CD8-positive, alpha-beta memory T cell (primary cell): ENCODE data around the gene GPR35. TPM values are rescaled to one million over a fixed set of nuclear protein-coding genes. Genes with fewer than 3 reads are reported as not detected.

Experiments
- CTCF ChIA-PET: fragments of 350-600 bp; sonication (Branson Sonifier 250); formaldehyde crosslinking; loops from one replicate; lab custom pipeline; 2021; ENCODE audit warnings: antibody characterized with exemption; lab: Charles Lee
- POLR2A ChIA-PET: fragments of 350-600 bp; sonication (Branson Sonifier 250); formaldehyde crosslinking; loops from one replicate; lab custom pipeline; 2021; ENCODE audit warnings: antibody characterized with exemption; lab: Charles Lee
- DNase-seq, 5 donors: peaks; one replicate each; pipeline versions ENCODE4 v3.0.0 to v3.0.0-alpha.2; 2020 to 2022; ENCODE audit warnings: mixed read lengths in 1 of 5
- H3K27ac ChIP-seq: one replicate; pipeline ENCODE4 v1.7.0; 2013; ENCODE audit warnings: low read depth, mild to moderate bottlenecking, low read length, moderate library complexity
- H3K27me3 ChIP-seq: 2 replicates; pipeline ENCODE4 v1.7.0; 2013; ENCODE audit warnings: low read length, mild to moderate bottlenecking; ENCODE audit not compliant: insufficient read depth, poor library complexity, severe bottlenecking
- H3K36me3 ChIP-seq: 2 replicates; pipeline ENCODE4 v1.7.0; 2013; ENCODE audit warnings: mild to moderate bottlenecking, low read length, moderate library complexity; ENCODE audit not compliant: insufficient read depth
- H3K4me1 ChIP-seq: 2 replicates; pipeline ENCODE4 v1.7.0; 2013; ENCODE audit warnings: mild to moderate bottlenecking, low read length, moderate library complexity; ENCODE audit not compliant: insufficient read depth
- H3K4me3 ChIP-seq: 2 replicates; pipeline ENCODE4 v1.7.0; 2013; ENCODE audit warnings: mild to moderate bottlenecking, low read length
- H3K9me3 ChIP-seq: 2 replicates; pipeline ENCODE4 v1.7.0; 2013; ENCODE audit warnings: mild to moderate bottlenecking, low read length
- H3K27ac Mint-ChIP-seq, 8 donors: one replicate each; pipeline ENCODE4 v1.8.0; 2020 to 2021; ENCODE audit warnings: mixed read lengths in 8 of 8, mild to moderate bottlenecking in 6 of 8, inconsistent platforms in 3 of 8, moderate library complexity in 3 of 8
- H3K27me3 Mint-ChIP-seq, 2 donors: one replicate each; pipeline ENCODE4 v1.8.0; 2020 to 2021; ENCODE audit warnings: mixed read lengths in 2 of 2, mild to moderate bottlenecking in 1 of 2, moderate library complexity in 1 of 2
- H3K36me3 Mint-ChIP-seq, 3 donors: one replicate each; pipeline ENCODE4 v1.8.0; 2020 to 2021; ENCODE audit warnings: mixed read lengths in 3 of 3, inconsistent platforms in 1 of 3, mild to moderate bottlenecking in 1 of 3
- H3K4me1 Mint-ChIP-seq, 3 donors: one replicate each; pipeline ENCODE4 v1.8.0; 2020 to 2021; ENCODE audit warnings: mixed read lengths in 3 of 3, inconsistent platforms in 1 of 3, mild to moderate bottlenecking in 1 of 3
- H3K4me3 Mint-ChIP-seq, 7 donors: one replicate each; pipeline ENCODE4 v1.8.0; 2020 to 2021; ENCODE audit warnings: mixed read lengths in 7 of 7, mild to moderate bottlenecking in 6 of 7, moderate library complexity in 4 of 7, inconsistent platforms in 2 of 7
- H3K9me3 Mint-ChIP-seq, 5 donors: one replicate each; pipeline ENCODE4 v1.8.0; 2020 to 2022; ENCODE audit warnings: mixed read lengths in 5 of 5, mild to moderate bottlenecking in 3 of 5, moderate library complexity in 2 of 5, inconsistent platforms in 1 of 5
- polyA plus RNA-seq: library from polyadenylated mRNA; unstranded; fragments of 300-500 nt; fragmentation: Illumina TruSeq; gene quantifications from one replicate; pipeline ENCODE4 v1.2.3, GENCODE V29; 2021
- total RNA-seq, 2 experiments: library from RNA; stranded (reverse); gene quantifications; one replicate each; pipeline ENCODE4 v1.2.3, GENCODE V29; 2021

The GPR35 gene
- total and polyA plus RNA-seq, 3 experiments from 2014 or later, result 1.9 to 9.0 (median 8.4) TPM

- Histone ChIP-seq H3K27ac (no peak overlapping the region), H3K27me3 (no peaks in the 10 kb centered on the region), H3K36me3 (no peaks in the 10 kb centered on the region), H3K4me1 (no peaks in the 10 kb centered on the region), H3K4me3 (no peak overlapping the region), H3K9me3 (peaks cover 4% of the 10 kb centered on the region)
- Mint-ChIP-seq H3K4me1 (no peaks in the 10 kb centered on the region), H3K9me3 (peaks cover 4 to 17% (median 9%) of the 10 kb centered on the region in 5 donors), H3K27ac (peak overlapping the region in 2 of 8 donors; percentile 67 to 72), H3K27me3 (peaks cover 0 to 2% of the 10 kb centered on the region in 2 donors), H3K36me3 (peaks cover 5 to 9% (median 6%) of the 10 kb centered on the region in 3 donors), H3K4me3 (no peak overlapping the region)
- ChIA-PET CTCF (no interaction called here), POLR2A (no interaction called here)
- peak in 1 of 5 donors; percentile 36 for DNase-seq
Measured at GRCh38 chr2:240635121-240635997, 10.1 kb downstream of the GPR35 start.

- ChIA-PET POLR2A (no interaction called here), CTCF (no interaction called here)
- H3K27ac ChIP-seq, result no peak overlapping the region
- no peak overlapping the region for H3K4me3 ChIP-seq
- no peaks in the 10 kb centered on the region for H3K36me3 ChIP-seq
- Mint-ChIP-seq H3K4me1 (no peaks in the 10 kb centered on the region), H3K4me3 (no peak overlapping the region), H3K36me3 (peaks cover 3 to 9% (median 5%) of the 10 kb centered on the region in 3 donors), H3K27ac (no peak overlapping the region), H3K27me3 (peaks cover 0 to 2% of the 10 kb centered on the region in 2 donors), H3K9me3 (peaks cover 4 to 17% (median 9%) of the 10 kb centered on the region in 5 donors)
- DNase-seq, result no peak
- H3K27me3 ChIP-seq, result no peaks in the 10 kb centered on the region
- H3K4me1 ChIP-seq, result no peaks in the 10 kb centered on the region
- H3K9me3 ChIP-seq, result peaks cover 4% of the 10 kb centered on the region
Measured at GRCh38 chr2:240635998-240636547, 10.8 kb downstream of the GPR35 start.

- Histone ChIP-seq H3K27me3 (no peaks in the 10 kb centered on the region), H3K36me3 (no peaks in the 10 kb centered on the region), H3K4me3 (no peak overlapping the region), H3K4me1 (no peaks in the 10 kb centered on the region), H3K27ac (no peak overlapping the region), H3K9me3 (peaks cover 4% of the 10 kb centered on the region)
- ChIA-PET CTCF (no interaction called here), POLR2A (no interaction called here)
- H3K27me3 Mint-ChIP-seq, result peaks cover 0 to 2% of the 10 kb centered on the region in 2 donors
- H3K4me3 Mint-ChIP-seq, result peak overlapping the region in 1 of 7 donors; percentile 72
- DNase-seq, result peak in 1 of 5 donors; percentile 42
- no peaks in the 10 kb centered on the region for H3K4me1 Mint-ChIP-seq
- peak overlapping the region in 1 of 8 donors; percentile 64 for H3K27ac Mint-ChIP-seq
- H3K9me3 Mint-ChIP-seq, result peaks cover 4 to 17% (median 9%) of the 10 kb centered on the region in 5 donors
- H3K36me3 Mint-ChIP-seq, result peaks cover 3 to 9% (median 5%) of the 10 kb centered on the region in 3 donors
Measured at GRCh38 chr2:240636563-240637115, 11.4 kb downstream of the GPR35 start.

GRCh38 chr2:240637116-240637900 is 12.0 kb downstream of the GPR35 start:
- H3K27me3 Mint-ChIP-seq, result peaks cover 0 to 2% of the 10 kb centered on the region in 2 donors
- H3K4me1 Mint-ChIP-seq, result no peaks in the 10 kb centered on the region
- peaks cover 3 to 9% (median 5%) of the 10 kb centered on the region in 3 donors for H3K36me3 Mint-ChIP-seq
- ChIA-PET CTCF (no interaction called here), POLR2A (no interaction called here)
- no peak overlapping the region for H3K4me3 Mint-ChIP-seq
- H3K27me3 ChIP-seq, result no peaks in the 10 kb centered on the region
- no peak overlapping the region for H3K4me3 ChIP-seq
- H3K36me3 ChIP-seq, result no peaks in the 10 kb centered on the region
- H3K4me1 ChIP-seq, result no peaks in the 10 kb centered on the region
- H3K9me3 ChIP-seq, result peaks cover 4% of the 10 kb centered on the region
- peaks cover 4 to 17% (median 9%) of the 10 kb centered on the region in 5 donors for H3K9me3 Mint-ChIP-seq
- no peak overlapping the region for H3K27ac Mint-ChIP-seq
- H3K27ac ChIP-seq, result no peak overlapping the region
- no peak for DNase-seq

GRCh38 chr2:240637901-240638345 is 12.6 kb downstream of the GPR35 start:
- DNase-seq, result no peak
- Histone ChIP-seq H3K9me3 (peaks cover 4% of the 10 kb centered on the region), H3K27ac (no peak overlapping the region), H3K27me3 (no peaks in the 10 kb centered on the region), H3K4me1 (no peaks in the 10 kb centered on the region), H3K36me3 (no peaks in the 10 kb centered on the region), H3K4me3 (no peak overlapping the region)
- Mint-ChIP-seq H3K9me3 (peaks cover 4 to 17% (median 8%) of the 10 kb centered on the region in 5 donors), H3K36me3 (peaks cover 3 to 9% (median 5%) of the 10 kb centered on the region in 3 donors), H3K4me3 (no peak overlapping the region), H3K27ac (peak overlapping the region in 2 of 8 donors; percentile 27 to 80), H3K4me1 (no peaks in the 10 kb centered on the region), H3K27me3 (peaks cover 0 to 2% of the 10 kb centered on the region in 2 donors)
- ChIA-PET POLR2A (no interaction called here), CTCF (no interaction called here)

GRCh38 chr2:240638512-240639160 is 13.4 kb downstream of the GPR35 start:
- ChIA-PET CTCF (no interaction called here), POLR2A (no interaction called here)
- peak overlapping the region in 4 of 8 donors; percentile 58 to 80 (median 76) for H3K27ac Mint-ChIP-seq

GRCh38 chr2:240639566-240639965 is 14.3 kb downstream of the GPR35 start:
- H3K4me3 Mint-ChIP-seq, result no peak overlapping the region
- POLR2A ChIA-PET, result no interaction called here

More at GRCh38 chr2:240638512-240639160, 13.4 kb downstream of the GPR35 start:
- H3K27me3 Mint-ChIP-seq, result peaks cover 0 to 2% of the 10 kb centered on the region in 2 donors
- H3K4me3 Mint-ChIP-seq, result no peak overlapping the region
- no peak for DNase-seq
- Histone ChIP-seq H3K9me3 (peaks cover 3% of the 10 kb centered on the region), H3K27me3 (no peaks in the 10 kb centered on the region), H3K4me1 (no peaks in the 10 kb centered on the region), H3K4me3 (no peak overlapping the region), H3K27ac (no peak overlapping the region), H3K36me3 (no peaks in the 10 kb centered on the region)
- H3K9me3 Mint-ChIP-seq, result peaks cover under 1 to 11% (median under 1%) of the 10 kb centered on the region in 5 donors
- no peaks in the 10 kb centered on the region for H3K4me1 Mint-ChIP-seq
- H3K36me3 Mint-ChIP-seq, result peaks cover 0 to 3% (median 0%) of the 10 kb centered on the region in 3 donors

More at GRCh38 chr2:240639566-240639965, 14.3 kb downstream of the GPR35 start:
- Histone ChIP-seq H3K4me3 (no peak overlapping the region), H3K4me1 (no peaks in the 10 kb centered on the region), H3K27me3 (no peaks in the 10 kb centered on the region), H3K36me3 (no peaks in the 10 kb centered on the region), H3K9me3 (no peaks in the 10 kb centered on the region), H3K27ac (no peak overlapping the region)
- H3K36me3 Mint-ChIP-seq, result no peaks in the 10 kb centered on the region
- CTCF ChIA-PET, result no interaction called here
- no peaks in the 10 kb centered on the region for H3K4me1 Mint-ChIP-seq
- H3K9me3 Mint-ChIP-seq, result peaks cover 0 to 5% (median 0%) of the 10 kb centered on the region in 5 donors
- H3K27me3 Mint-ChIP-seq, result peaks cover 0 to 3% of the 10 kb centered on the region in 2 donors
- H3K27ac Mint-ChIP-seq, result peak overlapping the region in 2 of 8 donors; percentile 14 to 76
- no peak for DNase-seq
